SK-N-SH (cell line): ENCODE measurements around the gene KCND3. TPM values are rescaled to one million over a fixed set of nuclear protein-coding genes. Genes with fewer than 3 reads are reported as not detected.

ENCODE experiments used
- CTCF ChIA-PET: fragments of 300-600, 350-600 bp; formaldehyde crosslinking; extraction: SDS; loops from one replicate; lab custom pipeline; 2021; lab: Yijun Ruan, JAX
- POLR2A ChIA-PET: fragments of 350-600 bp; sonication (Branson Sonifier 250); formaldehyde crosslinking; extraction: SDS; loops from one replicate; lab custom pipeline; 2020; ENCODE audit warnings: antibody characterized with exemption, inconsistent platforms; lab: Yijun Ruan, JAX
- DNase-seq: peaks from one replicate; pipeline ENCODE4 v3.0.0; 2012
- H2AFZ ChIP-seq: fragments of 200-600 bp; sonication (generic); 2 replicates; pipeline ENCODE4 v1.8.1; 2016; ENCODE audit warnings: antibody characterized with exemption, mild to moderate bottlenecking, low read depth
- H3F3A ChIP-seq: fragments of 200-600 bp; sonication (generic); replicated peaks from 2 replicates; pipeline ENCODE3; 2016; ENCODE audit warnings: antibody characterized with exemption, mild to moderate bottlenecking; ENCODE audit not compliant: insufficient read depth
- H3K27ac ChIP-seq, 2 experiments: fragments of 200-500 bp in 1 of 2; fragments of 200-600 bp in 1 of 2; sonication (Bioruptor generic) in 1 of 2; sonication (generic), shearing (Covaris generic) in 1 of 2; 2 replicates each; pipeline versions ENCODE4 v1.5.1 to v1.6.1; 2014 to 2016; ENCODE audit warnings: low read depth in 2 of 2, inconsistent platforms in 1 of 2, low read length in 1 of 2, mild to moderate bottlenecking in 1 of 2, mixed read lengths in 1 of 2
- H3K27me3 ChIP-seq: fragments of 200-600 bp; sonication (generic), shearing (Covaris generic); 2 replicates; pipeline ENCODE4 v1.6.1; 2016; ENCODE audit warnings: mixed run types; ENCODE audit not compliant: insufficient read depth
- H3K36me3 ChIP-seq, 2 experiments: fragments of 200-500 bp in 1 of 2; fragments of 200-600 bp in 1 of 2; sonication (Bioruptor generic) in 1 of 2; sonication (generic) in 1 of 2; replicated peaks in 1 of 2; 2 replicates each; pipeline versions ENCODE3 to v1.5.1; 2014 to 2016; ENCODE audit warnings: low read length in 1 of 2, mild to moderate bottlenecking in 1 of 2; ENCODE audit not compliant: insufficient read depth in 2 of 2, control insufficient read depth in 1 of 2
- H3K4me1 ChIP-seq, 2 experiments: fragments of 200-500 bp in 1 of 2; fragments of 200-600 bp in 1 of 2; sonication (Bioruptor generic) in 1 of 2; sonication (generic), shearing (Covaris generic) in 1 of 2; 2 replicates each; pipeline versions ENCODE4 v1.5.1 to v1.6.1; 2014 to 2016; ENCODE audit warnings: low read depth in 1 of 2, low read length in 1 of 2, mixed run types in 1 of 2; ENCODE audit not compliant: insufficient read depth in 2 of 2, control insufficient read depth in 1 of 2
- H3K4me2 ChIP-seq: fragments of 200-600 bp; sonication (generic), shearing (Covaris generic); 2 replicates; pipeline ENCODE4 v1.6.1; 2017; ENCODE audit warnings: mixed run types
- H3K4me3 ChIP-seq, 2 experiments: fragments of 200-500 bp in 1 of 2; fragments of 200-600 bp in 1 of 2; sonication (Bioruptor generic) in 1 of 2; sonication (generic), shearing (Covaris generic) in 1 of 2; 2 replicates each; pipeline versions ENCODE4 v1.5.1 to v1.8.1; 2014 to 2016; ENCODE audit warnings: low read depth in 2 of 2, inconsistent platforms in 1 of 2, low read length in 1 of 2, mild to moderate bottlenecking in 1 of 2, mixed read lengths in 1 of 2, moderate library complexity in 1 of 2
- H3K79me2 ChIP-seq: fragments of 200-600 bp; sonication (generic); 2 replicates; pipeline ENCODE4 v1.8.1; 2017; ENCODE audit warnings: mild to moderate bottlenecking; ENCODE audit not compliant: insufficient read depth
- H3K9ac ChIP-seq: fragments of 200-600 bp; sonication (generic); 2 replicates; pipeline ENCODE4 v1.6.1; 2017; ENCODE audit warnings: mixed run types
- H3K9me2 ChIP-seq: fragments of 200-600 bp; sonication (generic); 2 replicates; pipeline ENCODE4 v1.6.1; 2017; ENCODE audit warnings: mixed run types
- H3K9me3 ChIP-seq: fragments of 200-600 bp; sonication (generic); 2 replicates; pipeline ENCODE4 v1.6.1; 2017; ENCODE audit warnings: mixed run types, mild to moderate bottlenecking, moderate library complexity
- H4K20me1 ChIP-seq: fragments of 200-600 bp; sonication (generic); 2 replicates; pipeline ENCODE4 v1.6.1; 2017; ENCODE audit warnings: mild to moderate bottlenecking, mixed run types; ENCODE audit not compliant: insufficient read depth
- CHD2 ChIP-seq: fragments of 150-350 bp; IDR thresholded peaks from 2 replicates; pipeline ENCODE4 v1.6.1; 2018; ENCODE audit warnings: low read length; ENCODE audit not compliant: partially characterized antibody
- FOXJ3 ChIP-seq: sonication (generic); formaldehyde crosslinking; IDR thresholded peaks from 2 replicates; pipeline ENCODE4 v1.5.1; 2020; ENCODE audit warnings: mild to moderate bottlenecking, missing genetic modification reagents
- FOXM1 ChIP-seq: IDR thresholded peaks from 2 replicates; pipeline ENCODE4 v1.4.0; 2012; ENCODE audit warnings: low read depth, mild to moderate bottlenecking
- GABPA ChIP-seq: IDR thresholded peaks from 2 replicates; pipeline ENCODE4 v1.4.0; 2012; ENCODE audit warnings: low read depth, mild to moderate bottlenecking
- SIN3A ChIP-seq: IDR thresholded peaks from 2 replicates; pipeline ENCODE4 v1.6.1; 2012; ENCODE audit warnings: low read depth, mild to moderate bottlenecking, low read length, moderate library complexity, borderline replicate concordance
- SMC3 ChIP-seq: IDR thresholded peaks from 2 replicates; pipeline ENCODE4 v1.6.1; 2012; ENCODE audit warnings: low read depth, low read length, improper control_type of control experiment
- YY1 ChIP-seq: IDR thresholded peaks from 2 replicates; pipeline ENCODE4 v1.4.0; 2012; ENCODE audit warnings: low read depth, mild to moderate bottlenecking
- WGBS: methylation state at CpG from one replicate; pipeline ENCODE4 v1.1.6; 2017; ENCODE audit warnings: low lambda C conversion rate; 5-methylcytosine and 5-hydroxymethylcytosine counted together
- polyA plus RNA-seq, 3 experiments: library from polyadenylated mRNA; depleted of rRNA; stranded (reverse); fragments of >200 nt; gene quantifications; 2 replicates each; pipeline ENCODE4 v1.2.3, GENCODE V29; 2012
- TF ChIP-seq, protein P1 (sequence below): fragments of 200-600 bp; sonication (generic); IDR thresholded peaks from 2 replicates; pipeline ENCODE4 v1.6.1; 2017; ENCODE audit warnings: antibody characterized with exemption, mild to moderate bottlenecking, moderate library complexity
- TF ChIP-seq, protein P2 (sequence below): IDR thresholded peaks from 2 replicates; pipeline ENCODE4 v1.4.0; 2012; ENCODE audit warnings: low read depth, borderline replicate concordance
- TF ChIP-seq, protein P3 (sequence below): IDR thresholded peaks from 2 replicates; pipeline ENCODE4 v1.6.1; 2012; ENCODE audit warnings: mild to moderate bottlenecking, low read depth, low read length, moderate library complexity
- TF ChIP-seq, protein P4 (sequence below): fragments of 150-350 bp; IDR thresholded peaks from 2 replicates; pipeline ENCODE4 v1.6.1; 2016; ENCODE audit warnings: mild to moderate bottlenecking, low read depth, low read length

Gene KCND3
- polyA plus RNA-seq, 1 of the 3 experiments (the other 2 are of a cell fraction) = not detected

DNA sequence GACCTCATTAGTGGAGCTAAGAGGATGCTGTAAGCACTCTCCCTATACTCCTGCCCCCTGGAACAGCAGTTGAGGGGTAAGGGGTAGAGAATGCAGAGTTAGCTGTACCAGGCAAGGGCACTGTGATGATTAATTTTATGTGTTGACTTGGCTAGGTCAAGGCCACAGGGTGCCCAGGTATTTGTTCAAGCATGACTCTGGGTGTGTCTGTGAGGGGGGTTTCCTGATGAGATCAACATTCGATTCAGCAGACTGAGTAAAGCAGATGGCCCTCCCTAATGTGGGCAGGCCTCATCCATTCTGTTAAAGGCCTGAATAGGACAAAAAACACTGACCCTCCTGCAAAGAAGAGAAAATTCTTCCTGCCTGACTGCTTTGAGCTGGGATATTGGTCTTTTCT is 110.8 kb downstream of the KCND3 start:
- no peak overlapping the region for H3K4me2 ChIP-seq
- ChIA-PET CTCF (interaction anchor here (1.2 kb wide), 1 partner anchor 17 kb away, joined by 3 read pairs; no protein-coding TSS in a partner anchor), POLR2A (no interaction called here)

DNA sequence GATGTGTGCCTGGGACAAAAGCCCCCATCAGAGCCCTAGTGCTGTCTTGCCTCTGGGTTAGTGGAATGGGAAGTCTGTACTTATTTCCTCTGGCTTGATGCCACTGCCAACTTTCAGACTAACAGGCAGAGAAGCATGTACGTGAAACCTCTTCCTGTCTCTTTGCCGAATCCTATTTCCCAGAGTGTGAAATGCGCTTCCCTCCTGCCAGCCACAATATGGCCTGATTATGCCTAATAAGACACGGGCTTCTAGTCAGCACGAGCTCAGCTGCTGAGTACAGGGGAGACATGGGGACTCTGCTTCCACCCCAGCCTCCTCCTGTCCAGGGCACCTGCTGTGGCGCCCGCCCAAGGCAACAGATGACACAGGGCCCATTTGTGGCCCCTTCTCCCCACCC is 111.4 kb downstream of the KCND3 start:
- no peaks in the 10 kb centered on the region for H4K20me1 ChIP-seq
- CTCF ChIA-PET = no interaction called here
- no peaks in the 10 kb centered on the region for H3K79me2 ChIP-seq
- H3F3A ChIP-seq = no peaks in the 10 kb centered on the region
- no peak overlapping the region for H3K4me3 ChIP-seq
- no peak overlapping the region for H2AFZ ChIP-seq
- H3K36me3 ChIP-seq = no peaks in the 10 kb centered on the region
- WGBS = 79% methylated on average over 3 of the region's 7 CpGs
- H3K9me3 ChIP-seq = no peaks in the 10 kb centered on the region
- POLR2A ChIA-PET = no interaction called here
- no peak for DNase-seq
- peaks cover 0 to 13% of the 10 kb centered on the region in 2 experiments; a peak in 1 of 4 replicates for H3K4me1 ChIP-seq
- TF ChIP-seq, protein P1, sequence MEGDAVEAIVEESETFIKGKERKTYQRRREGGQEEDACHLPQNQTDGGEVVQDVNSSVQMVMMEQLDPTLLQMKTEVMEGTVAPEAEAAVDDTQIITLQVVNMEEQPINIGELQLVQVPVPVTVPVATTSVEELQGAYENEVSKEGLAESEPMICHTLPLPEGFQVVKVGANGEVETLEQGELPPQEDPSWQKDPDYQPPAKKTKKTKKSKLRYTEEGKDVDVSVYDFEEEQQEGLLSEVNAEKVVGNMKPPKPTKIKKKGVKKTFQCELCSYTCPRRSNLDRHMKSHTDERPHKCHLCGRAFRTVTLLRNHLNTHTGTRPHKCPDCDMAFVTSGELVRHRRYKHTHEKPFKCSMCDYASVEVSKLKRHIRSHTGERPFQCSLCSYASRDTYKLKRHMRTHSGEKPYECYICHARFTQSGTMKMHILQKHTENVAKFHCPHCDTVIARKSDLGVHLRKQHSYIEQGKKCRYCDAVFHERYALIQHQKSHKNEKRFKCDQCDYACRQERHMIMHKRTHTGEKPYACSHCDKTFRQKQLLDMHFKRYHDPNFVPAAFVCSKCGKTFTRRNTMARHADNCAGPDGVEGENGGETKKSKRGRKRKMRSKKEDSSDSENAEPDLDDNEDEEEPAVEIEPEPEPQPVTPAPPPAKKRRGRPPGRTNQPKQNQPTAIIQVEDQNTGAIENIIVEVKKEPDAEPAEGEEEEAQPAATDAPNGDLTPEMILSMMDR = no peak
- TF ChIP-seq GABPA (no peak), YY1 (no peak), FOXM1 (no peak)
- TF ChIP-seq, protein P2, sequence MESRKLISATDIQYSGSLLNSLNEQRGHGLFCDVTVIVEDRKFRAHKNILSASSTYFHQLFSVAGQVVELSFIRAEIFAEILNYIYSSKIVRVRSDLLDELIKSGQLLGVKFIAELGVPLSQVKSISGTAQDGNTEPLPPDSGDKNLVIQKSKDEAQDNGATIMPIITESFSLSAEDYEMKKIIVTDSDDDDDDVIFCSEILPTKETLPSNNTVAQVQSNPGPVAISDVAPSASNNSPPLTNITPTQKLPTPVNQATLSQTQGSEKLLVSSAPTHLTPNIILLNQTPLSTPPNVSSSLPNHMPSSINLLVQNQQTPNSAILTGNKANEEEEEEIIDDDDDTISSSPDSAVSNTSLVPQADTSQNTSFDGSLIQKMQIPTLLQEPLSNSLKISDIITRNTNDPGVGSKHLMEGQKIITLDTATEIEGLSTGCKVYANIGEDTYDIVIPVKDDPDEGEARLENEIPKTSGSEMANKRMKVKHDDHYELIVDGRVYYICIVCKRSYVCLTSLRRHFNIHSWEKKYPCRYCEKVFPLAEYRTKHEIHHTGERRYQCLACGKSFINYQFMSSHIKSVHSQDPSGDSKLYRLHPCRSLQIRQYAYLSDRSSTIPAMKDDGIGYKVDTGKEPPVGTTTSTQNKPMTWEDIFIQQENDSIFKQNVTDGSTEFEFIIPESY = no peak
- H3K27ac ChIP-seq = no peak overlapping the region
- H3K4me2 ChIP-seq = no peak overlapping the region
- peaks cover 22% of the 10 kb centered on the region for H3K27me3 ChIP-seq
- H3K9me2 ChIP-seq = no peaks in the 10 kb centered on the region
- H3K9ac ChIP-seq = no peak overlapping the region

More for the DNA sequence above, 110.8 kb downstream of the KCND3 start:
- Histone ChIP-seq H3K27ac (no peak overlapping the region), H3K9ac (no peak overlapping the region), H4K20me1 (no peaks in the 10 kb centered on the region), H3K36me3 (no peaks in the 10 kb centered on the region), H3K79me2 (no peaks in the 10 kb centered on the region), H3K27me3 (peaks cover 18% of the 10 kb centered on the region), H3K4me3 (no peak overlapping the region), H3F3A (no peaks in the 10 kb centered on the region), H2AFZ (no peak overlapping the region)
- 0% methylated on average over 1 of the region's 1 CpG for WGBS
- no peak for TF ChIP-seq CHD2
- no peak for TF ChIP-seq SIN3A
- no peak for TF ChIP-seq FOXJ3 (CRISPR knock-in tag)
- TF ChIP-seq SMC3 = no peak
- TF ChIP-seq, protein P3, sequence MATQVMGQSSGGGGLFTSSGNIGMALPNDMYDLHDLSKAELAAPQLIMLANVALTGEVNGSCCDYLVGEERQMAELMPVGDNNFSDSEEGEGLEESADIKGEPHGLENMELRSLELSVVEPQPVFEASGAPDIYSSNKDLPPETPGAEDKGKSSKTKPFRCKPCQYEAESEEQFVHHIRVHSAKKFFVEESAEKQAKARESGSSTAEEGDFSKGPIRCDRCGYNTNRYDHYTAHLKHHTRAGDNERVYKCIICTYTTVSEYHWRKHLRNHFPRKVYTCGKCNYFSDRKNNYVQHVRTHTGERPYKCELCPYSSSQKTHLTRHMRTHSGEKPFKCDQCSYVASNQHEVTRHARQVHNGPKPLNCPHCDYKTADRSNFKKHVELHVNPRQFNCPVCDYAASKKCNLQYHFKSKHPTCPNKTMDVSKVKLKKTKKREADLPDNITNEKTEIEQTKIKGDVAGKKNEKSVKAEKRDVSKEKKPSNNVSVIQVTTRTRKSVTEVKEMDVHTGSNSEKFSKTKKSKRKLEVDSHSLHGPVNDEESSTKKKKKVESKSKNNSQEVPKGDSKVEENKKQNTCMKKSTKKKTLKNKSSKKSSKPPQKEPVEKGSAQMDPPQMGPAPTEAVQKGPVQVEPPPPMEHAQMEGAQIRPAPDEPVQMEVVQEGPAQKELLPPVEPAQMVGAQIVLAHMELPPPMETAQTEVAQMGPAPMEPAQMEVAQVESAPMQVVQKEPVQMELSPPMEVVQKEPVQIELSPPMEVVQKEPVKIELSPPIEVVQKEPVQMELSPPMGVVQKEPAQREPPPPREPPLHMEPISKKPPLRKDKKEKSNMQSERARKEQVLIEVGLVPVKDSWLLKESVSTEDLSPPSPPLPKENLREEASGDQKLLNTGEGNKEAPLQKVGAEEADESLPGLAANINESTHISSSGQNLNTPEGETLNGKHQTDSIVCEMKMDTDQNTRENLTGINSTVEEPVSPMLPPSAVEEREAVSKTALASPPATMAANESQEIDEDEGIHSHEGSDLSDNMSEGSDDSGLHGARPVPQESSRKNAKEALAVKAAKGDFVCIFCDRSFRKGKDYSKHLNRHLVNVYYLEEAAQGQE = no peak
- TF ChIP-seq, protein P4, sequence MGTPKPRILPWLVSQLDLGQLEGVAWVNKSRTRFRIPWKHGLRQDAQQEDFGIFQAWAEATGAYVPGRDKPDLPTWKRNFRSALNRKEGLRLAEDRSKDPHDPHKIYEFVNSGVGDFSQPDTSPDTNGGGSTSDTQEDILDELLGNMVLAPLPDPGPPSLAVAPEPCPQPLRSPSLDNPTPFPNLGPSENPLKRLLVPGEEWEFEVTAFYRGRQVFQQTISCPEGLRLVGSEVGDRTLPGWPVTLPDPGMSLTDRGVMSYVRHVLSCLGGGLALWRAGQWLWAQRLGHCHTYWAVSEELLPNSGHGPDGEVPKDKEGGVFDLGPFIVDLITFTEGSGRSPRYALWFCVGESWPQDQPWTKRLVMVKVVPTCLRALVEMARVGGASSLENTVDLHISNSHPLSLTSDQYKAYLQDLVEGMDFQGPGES = no peak
- TF ChIP-seq, all 33 proteins: peak for 0
- H3K4me1 ChIP-seq = peaks cover 0 to 13% of the 10 kb centered on the region in 2 experiments; a peak in 1 of 4 replicates
- H3K9me2 ChIP-seq = no peaks in the 10 kb centered on the region
- no peaks in the 10 kb centered on the region for H3K9me3 ChIP-seq
- no peak for DNase-seq
